GM15510 (cell line): Measurements from ENCODE around the gene APBA2.
"Not testable (repeated sequence)": the region's sequence is repeated elsewhere in the genome, so short reads cannot be mapped to it uniquely, and the experiment has no call there.

Experiments used
- POLR2A ChIP-seq: IDR thresholded peaks from 3 replicates; pipeline ENCODE4 v1.6.1; 2011; ENCODE audit warnings: borderline replicate concordance; ENCODE audit not compliant: insufficient read length; ENCODE audit errors: extremely low read depth

The APBA2 gene

DNA sequence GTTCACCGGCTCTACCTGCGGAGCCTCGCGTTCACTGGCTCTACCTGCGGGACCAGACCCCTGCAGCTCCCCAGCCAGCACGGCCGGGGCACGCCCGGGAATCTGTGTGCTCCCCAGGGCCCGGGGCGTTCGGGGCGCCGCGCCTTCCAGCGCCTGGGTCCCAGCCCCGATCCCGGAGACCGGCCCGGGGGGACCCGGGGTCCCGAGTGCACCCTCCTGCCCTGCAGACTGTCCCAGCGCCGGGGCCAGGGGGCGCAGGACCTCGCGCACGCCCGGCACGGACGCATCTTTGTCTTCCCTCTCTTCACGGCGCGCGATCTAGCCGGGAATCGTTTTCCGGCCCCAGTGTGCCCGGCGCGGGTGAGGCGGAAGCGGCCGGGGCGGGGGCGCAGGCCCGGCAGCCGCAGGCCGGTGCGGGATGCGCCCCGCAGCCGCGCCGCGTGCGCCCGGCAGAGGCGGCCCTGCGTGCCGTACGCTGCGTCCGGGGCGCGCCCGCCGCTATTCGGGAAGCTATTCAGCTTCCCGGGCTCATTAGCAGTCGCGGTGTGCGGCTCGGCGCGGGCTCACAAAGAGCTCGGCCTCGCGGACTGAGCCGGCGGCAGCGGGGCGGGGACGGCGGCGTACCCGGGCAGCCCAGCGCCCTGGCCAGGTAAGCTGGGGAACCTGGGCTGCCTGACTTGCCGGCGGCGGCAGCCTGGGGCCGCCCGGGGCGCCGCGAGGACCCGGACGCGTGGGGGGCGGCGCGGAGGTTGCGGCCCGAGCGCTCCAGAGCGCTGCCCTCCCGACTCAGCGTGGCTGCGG lies at the start of gene APBA2:
Gene APBA2, plus strand, starts transcription at position 345 of the 801 bp plus-strand sequence. CDS start 167,911 bp downstream, outside the sequence.
- TF ChIP-seq POLR2A = no peak

DNA sequence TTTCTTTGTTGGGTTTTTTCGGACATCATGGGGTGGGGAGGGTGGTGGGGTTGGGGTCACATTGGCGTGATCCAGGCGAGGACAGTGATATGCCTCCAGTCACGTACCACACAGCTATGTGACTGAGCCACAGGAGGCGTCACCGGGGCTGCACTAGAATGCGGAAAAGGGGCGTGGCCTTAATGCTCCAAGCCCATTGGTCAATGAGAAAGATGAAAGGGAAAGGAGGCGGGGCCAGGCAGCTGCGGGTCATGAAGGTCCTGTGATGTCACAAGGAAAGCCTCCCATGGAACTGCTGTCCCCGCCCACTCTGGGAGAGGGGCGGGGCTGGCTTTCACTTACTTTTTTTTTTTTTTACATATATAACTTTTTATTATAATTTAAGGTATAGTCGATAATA lies 37.3 kb upstream of the APBA2 start, which contains the start of gene GOLGA6L7:
Gene GOLGA6L7, minus strand, starts transcription at position 124 of the 400 bp plus-strand sequence. Its CDS starts 95 bp downstream, at position 29.
- not testable (repeated sequence) for TF ChIP-seq POLR2A

- TF ChIP-seq POLR2A = no peak
These were observed 24.7 kb upstream of the APBA2 start for GRCh38 chr15:28861031-28861534.

- TF ChIP-seq POLR2A = no peak
These were observed 16.9 kb upstream of the APBA2 start for GRCh38 chr15:28868744-28869345.

DNA sequence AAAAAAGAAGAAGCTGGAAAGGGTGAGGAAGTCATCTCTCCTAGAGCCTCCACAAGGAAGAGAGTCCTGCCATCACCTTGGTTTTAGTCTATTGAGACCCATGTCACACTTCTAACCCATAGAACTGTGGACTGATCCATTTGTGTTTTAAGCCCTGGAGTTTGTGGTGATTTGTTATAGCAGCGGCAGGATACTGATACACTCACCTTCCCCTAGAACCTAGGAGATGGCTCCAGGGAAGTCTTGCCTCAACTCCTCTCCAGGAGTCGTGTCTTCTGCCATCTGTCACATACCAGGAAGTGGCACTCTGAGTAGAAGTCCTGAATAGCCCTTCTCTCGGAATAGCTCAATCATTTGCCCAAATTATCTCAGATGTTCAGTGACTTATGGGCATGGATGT lies 14.6 kb upstream of the APBA2 start:
- no peak for TF ChIP-seq POLR2A

GRCh38 chr15:28873006-28873405 lies 12.8 kb upstream of the APBA2 start:
- no peak for TF ChIP-seq POLR2A

DNA sequence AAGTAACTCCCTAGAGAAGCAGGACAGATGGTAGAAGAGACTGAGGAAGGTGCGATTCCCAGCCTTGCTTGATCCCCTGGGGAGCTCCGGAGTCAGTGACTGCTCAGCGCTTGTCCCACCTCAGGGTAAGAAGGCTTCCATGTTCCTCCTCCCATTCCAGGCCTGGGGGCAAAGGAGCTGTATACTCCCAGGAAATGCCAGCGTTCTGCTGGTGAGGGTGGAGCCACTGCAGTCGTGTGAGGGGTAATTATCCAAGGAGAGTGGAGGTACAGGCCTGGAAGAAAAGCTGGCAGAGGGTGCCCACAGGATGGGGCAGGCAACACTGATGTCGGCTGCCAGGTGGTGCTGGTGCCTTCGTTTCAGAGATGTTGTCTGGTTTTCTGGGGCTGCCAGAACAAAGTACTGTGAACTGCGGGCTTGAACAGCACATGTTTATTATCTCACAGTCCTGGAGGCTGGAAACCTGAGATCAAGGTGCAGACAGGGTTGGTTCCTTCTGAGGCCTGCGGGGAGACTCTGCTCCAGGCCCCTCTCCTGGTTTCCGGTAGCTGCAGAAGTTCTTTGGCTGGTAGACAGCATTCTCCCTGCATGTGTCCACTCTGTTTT lies 12.1 kb upstream of the APBA2 start:
- no peak for TF ChIP-seq POLR2A

- no peak for TF ChIP-seq POLR2A
These were observed 10.2 kb upstream of the APBA2 start for GRCh38 chr15:28875461-28876000.

- TF ChIP-seq POLR2A = no peak
These were observed 9.5 kb upstream of the APBA2 start for GRCh38 chr15:28876131-28876844.

- no peak for TF ChIP-seq POLR2A
These were observed 9.0 kb upstream of the APBA2 start for GRCh38 chr15:28876845-28877185.

DNA sequence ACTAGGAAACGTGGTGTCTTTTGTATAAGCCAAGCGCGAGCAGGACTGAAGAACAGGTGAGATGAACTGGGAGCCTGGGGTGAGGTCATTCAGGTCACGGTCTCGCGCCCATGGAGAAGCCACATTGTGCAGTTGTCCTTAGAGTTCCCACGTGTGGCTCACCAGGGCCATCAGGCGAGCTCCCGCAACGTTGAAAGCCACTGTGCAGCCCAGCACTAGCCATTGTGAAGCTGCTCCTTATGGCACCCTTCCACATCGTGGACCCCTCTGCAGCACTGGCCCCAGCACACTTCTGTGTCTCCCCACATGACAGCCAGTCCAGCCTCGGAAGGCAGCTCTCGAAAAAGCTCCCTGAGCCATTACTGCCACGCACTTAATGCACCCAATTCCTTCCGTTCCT lies 7.6 kb upstream of the APBA2 start:
- no peak for TF ChIP-seq POLR2A

- TF ChIP-seq POLR2A = no peak
These were observed 6.2 kb upstream of the APBA2 start for GRCh38 chr15:28879551-28879950.

DNA sequence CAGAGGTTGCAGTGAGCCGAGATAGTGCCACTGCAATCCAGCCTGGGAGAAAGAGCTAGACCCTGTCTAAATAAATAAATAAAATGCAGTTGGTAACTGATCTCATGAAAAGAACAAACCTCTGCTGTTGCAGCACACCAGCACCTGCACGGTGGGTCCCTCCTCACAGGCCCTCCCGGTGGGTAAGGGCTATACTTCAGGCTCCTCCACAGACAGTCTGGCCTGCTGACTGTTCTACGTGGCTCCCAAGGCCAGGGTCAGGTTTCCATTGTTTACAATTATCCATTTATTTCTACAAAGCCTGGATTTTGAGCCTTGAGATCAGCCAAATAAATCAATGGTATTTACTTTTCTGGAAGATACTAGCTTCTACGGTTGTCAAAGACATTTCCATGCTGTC lies 5.1 kb upstream of the APBA2 start:
- TF ChIP-seq POLR2A = no peak

GRCh38 chr15:28881170-28881569 lies 4.6 kb upstream of the APBA2 start:
- TF ChIP-seq POLR2A = no peak
